ENCODE measurements around the gene C2CD3.
"Not testable (repeated sequence)": the region's sequence is repeated elsewhere in the genome, so short reads cannot be mapped to it uniquely, and the experiment has no call there.

C2CD3 gene

DNA sequence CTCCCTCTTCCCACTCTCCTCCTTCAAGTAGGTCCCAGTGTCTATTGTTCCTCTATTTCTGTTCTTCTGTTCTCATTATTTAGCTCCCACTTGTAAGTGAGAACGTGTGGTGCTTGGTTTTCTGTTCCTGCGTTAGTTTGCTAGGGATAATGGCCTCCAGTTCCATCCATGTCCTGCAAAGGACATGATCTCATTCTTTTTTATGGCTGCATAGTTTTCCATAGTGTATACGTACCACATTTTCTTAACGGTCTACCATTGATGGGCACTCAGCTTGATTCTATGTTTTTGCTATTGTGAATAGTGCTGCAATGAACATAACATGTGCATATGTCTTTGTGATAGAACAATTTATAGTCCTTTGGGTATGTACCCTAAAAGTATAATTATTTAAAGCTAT, 26.2 kb downstream of the C2CD3 start:
- no peak for DNase-seq (ENCODE audit: low read depth)
- no peak overlapping the region for H3K4me3 ChIP-seq (ENCODE audit: low read depth, low read length)
- TF ChIP-seq, protein P1, sequence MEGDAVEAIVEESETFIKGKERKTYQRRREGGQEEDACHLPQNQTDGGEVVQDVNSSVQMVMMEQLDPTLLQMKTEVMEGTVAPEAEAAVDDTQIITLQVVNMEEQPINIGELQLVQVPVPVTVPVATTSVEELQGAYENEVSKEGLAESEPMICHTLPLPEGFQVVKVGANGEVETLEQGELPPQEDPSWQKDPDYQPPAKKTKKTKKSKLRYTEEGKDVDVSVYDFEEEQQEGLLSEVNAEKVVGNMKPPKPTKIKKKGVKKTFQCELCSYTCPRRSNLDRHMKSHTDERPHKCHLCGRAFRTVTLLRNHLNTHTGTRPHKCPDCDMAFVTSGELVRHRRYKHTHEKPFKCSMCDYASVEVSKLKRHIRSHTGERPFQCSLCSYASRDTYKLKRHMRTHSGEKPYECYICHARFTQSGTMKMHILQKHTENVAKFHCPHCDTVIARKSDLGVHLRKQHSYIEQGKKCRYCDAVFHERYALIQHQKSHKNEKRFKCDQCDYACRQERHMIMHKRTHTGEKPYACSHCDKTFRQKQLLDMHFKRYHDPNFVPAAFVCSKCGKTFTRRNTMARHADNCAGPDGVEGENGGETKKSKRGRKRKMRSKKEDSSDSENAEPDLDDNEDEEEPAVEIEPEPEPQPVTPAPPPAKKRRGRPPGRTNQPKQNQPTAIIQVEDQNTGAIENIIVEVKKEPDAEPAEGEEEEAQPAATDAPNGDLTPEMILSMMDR (IDR thresholded peaks at IDR 0.05; ENCODE audit: insufficient read depth, low read depth, low read length, missing control alignments): no peak

DNA sequence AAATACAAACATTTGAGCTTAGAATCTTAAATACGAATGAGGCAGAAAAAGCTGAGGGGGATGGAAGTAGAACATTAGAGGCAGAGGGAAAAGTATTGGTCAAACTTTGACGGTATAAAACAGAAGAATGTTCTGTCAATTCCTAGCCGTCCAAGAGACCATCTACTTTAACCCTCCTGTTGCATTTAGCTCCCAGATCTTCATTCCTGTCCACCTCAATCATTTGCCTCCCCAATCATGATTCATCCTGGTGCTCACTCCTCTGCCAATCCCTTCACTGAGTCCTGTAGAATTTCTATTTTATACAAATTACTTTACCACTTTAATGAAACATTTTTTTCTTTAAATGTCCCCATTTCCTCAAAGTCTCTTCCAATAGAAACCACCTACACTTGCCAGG, 28.2 kb downstream of the C2CD3 start:
- DNase-seq (ENCODE audit: low read depth): no peak
- TF ChIP-seq, protein P1 (IDR thresholded peaks at IDR 0.05; ENCODE audit: insufficient read depth, low read depth, low read length, missing control alignments): no peak
- no peak overlapping the region for H3K4me3 ChIP-seq (ENCODE audit: low read depth, low read length)

DNA sequence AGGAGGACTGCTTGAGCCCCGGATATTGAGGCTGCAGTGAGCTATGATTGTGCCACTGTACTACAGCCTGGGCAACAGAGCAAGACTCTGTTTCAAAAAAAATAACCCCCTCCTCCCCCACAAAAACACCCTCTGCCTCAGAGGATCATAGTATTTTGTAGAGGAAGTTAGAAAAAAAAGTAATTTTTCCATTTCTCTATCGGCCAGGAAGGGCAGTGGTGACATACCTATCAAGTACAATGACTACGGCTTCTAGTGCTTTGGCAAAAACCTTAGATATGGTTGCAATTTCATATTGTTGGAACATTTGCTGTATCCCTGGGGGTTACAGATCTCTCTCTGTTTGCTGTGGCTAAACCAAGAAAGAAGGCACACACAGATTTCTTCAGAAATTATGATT, 28.9 kb downstream of the C2CD3 start:
- TF ChIP-seq, protein P1 (IDR thresholded peaks at IDR 0.05; ENCODE audit: insufficient read depth, low read depth, low read length, missing control alignments): no peak
- DNase-seq (ENCODE audit: low read depth): no peak
- H3K4me3 ChIP-seq (ENCODE audit: low read depth, low read length): no peak overlapping the region

DNA sequence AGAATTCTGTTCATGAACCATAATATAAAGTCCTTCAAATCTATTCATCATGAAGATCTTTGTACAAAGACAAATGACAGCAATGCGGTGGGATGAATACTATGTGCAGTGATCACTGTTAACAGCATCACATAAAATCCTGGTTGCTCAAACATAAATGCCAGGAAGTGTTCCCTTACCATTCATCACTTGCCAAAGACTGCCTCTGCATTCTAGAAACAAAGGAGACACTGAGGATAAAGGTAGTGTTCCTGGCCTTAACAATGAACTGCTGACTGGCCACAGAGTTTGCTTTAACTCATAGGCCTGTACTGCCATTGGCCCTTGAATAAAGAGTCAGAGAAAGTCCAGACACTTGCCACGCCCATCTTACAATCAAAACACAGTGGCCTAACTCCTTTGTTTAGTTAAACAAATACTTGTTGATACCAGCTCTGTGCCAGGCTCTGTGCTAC, 29.5 kb downstream of the C2CD3 start:
- no peak for DNase-seq (ENCODE audit: low read depth)

DNA sequence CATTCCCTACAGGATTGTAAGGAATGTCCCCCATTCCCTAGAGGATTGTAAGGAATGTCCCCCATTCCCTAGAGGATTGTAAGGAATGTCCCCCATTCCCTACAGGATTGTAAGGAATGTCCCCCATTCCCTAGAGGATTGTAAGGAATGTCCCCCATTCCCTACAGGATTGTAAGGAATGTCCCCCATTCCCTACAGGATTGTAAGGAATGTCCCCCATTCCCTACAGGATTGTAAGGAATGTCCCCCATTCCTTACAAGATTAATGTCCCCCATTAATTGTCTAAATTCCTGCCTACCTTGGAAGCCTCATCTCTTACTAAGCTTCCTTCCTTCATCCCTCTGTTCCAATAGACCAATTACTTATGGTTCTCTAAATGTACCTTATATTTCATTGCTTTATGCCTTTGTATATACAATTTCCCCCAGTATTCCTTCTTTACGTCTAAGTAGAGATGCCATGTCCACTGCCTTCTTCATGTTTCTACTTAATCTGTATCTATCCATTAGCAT, 30.8 kb downstream of the C2CD3 start:
- DNase-seq (ENCODE audit: low read depth); H3K4me3 ChIP-seq (ENCODE audit: low read depth, low read length): not testable (repeated sequence)

More for the DNA sequence above, 29.5 kb downstream of the C2CD3 start:
- H3K4me3 ChIP-seq (ENCODE audit: low read depth, low read length): no peak overlapping the region
- TF ChIP-seq, protein P1 (IDR thresholded peaks at IDR 0.05; ENCODE audit: insufficient read depth, low read depth, low read length, missing control alignments): no peak

DNA sequence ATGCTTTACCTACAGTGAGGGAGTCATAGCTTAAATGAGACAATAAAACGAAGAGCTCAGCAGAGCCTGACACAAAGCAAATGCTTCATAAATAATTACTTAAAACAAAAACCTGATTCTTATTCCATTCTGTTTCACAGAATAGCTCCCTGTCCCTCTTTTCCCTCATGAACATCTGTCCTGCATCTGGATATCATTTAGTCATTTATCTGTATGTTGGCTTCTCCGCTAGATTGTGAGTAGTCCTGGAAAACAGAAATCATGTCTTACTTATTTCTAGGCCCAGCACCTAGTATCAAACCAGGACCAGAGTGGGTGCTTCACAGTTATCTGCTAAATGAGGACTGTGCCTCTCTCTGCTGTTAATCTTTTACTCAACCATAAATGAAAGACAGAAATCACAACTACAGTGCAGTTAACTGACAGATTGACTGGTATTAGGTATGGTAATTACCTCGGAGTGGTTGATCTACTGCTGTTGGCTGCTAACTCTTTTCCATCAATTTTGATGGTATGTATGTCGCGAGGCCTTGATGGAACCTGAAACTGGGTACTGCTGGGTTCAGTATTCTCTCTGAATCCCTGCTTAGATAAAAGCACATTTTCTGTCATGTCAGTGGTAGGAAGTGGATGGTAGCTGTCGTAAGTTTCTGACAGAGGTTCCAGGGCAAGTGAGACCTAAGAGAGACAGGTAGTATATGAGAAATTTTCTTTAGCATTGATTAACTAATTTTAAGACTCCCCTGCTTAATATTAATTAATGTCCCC, 31.5 kb downstream of the C2CD3 start:
- DNase-seq (ENCODE audit: low read depth): no peak

DNA sequence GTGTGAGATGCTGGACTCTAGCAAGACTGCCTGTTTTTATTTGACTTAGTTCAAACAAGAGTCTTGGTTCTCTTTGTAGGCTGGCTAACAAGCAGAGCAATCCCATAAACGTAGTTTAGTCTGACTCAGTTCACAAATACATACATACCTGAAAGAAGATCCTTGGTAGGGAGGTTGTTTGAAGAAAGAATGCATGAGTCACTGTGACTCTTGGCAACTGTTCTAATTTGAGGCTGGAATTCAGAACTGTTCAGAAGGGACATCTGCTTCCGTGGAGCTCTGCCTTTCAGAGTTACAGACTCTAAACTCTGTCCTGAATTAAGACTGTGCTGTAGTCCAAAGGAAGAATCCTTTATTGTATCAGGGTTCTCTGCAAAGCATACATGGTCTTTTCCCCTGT, 32.2 kb downstream of the C2CD3 start:
- H3K4me3 ChIP-seq (ENCODE audit: low read depth, low read length): no peak overlapping the region
- no peak for DNase-seq (ENCODE audit: low read depth)

More for the DNA sequence above, 31.5 kb downstream of the C2CD3 start:
- TF ChIP-seq, protein P1 (IDR thresholded peaks at IDR 0.05; ENCODE audit: insufficient read depth, low read depth, low read length, missing control alignments): no peak
- no peak overlapping the region for H3K4me3 ChIP-seq (ENCODE audit: low read depth, low read length)

More for the DNA sequence above, 32.2 kb downstream of the C2CD3 start:
- TF ChIP-seq, protein P1 (IDR thresholded peaks at IDR 0.05; ENCODE audit: insufficient read depth, low read depth, low read length, missing control alignments): no peak
